ENCODE results near the gene PALM. TPM values are rescaled to one million over a fixed set of nuclear protein-coding genes. Genes with fewer than 3 reads are reported as not detected.

The PALM gene
- total and polyA plus RNA-seq, 9 of the 15 experiments (the other 6 are each of a cell fraction or from before 2014, with no cell fraction given), result 0.04 to 6.6 (median 1.7) TPM

DNA sequence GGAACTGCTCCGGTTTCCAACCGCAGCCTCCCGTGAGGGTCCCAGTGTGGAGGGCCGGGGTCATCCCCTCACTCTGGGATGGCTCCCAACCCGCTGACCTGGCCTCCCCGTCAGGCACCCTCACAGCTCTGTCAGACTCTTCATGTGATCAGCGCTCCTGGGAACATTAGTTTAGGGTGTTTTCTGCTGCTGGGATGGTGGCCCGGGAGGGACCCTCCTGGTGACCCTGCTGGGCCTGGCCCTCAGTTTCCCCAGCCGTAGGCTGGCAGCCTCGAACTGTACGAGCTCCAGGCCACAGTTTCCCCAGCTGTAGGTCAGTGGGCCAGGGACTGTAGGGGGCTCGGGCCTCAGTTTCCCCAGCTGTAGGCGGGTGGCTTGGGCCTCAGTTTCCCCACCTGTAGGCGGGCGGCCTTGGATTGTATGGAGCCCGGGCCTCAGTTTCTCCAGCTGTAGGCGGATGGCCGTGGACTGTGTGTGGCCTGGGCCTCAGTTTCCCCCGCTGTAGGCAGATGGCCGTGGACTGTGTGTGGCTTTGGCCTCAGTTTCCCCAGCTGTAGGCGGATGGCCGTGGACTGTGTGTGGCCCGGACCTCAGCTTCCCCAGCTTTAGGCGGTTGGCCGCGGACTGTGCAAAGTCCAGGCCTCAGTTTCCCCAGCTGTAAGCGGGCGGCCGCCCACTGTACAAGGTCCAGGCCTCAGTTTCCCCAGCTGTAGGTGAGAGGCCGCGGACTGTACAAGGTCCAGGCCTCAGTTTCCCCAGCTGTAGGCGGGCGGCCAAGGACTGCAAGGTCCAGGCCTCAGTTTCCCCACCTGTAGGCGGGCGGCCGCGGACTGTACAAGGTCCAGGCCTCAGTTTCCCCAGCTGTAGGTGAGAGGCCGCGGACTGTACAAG lies 87.2 kb downstream of the PALM start (continued):
- TF ChIP-seq, protein P1, sequence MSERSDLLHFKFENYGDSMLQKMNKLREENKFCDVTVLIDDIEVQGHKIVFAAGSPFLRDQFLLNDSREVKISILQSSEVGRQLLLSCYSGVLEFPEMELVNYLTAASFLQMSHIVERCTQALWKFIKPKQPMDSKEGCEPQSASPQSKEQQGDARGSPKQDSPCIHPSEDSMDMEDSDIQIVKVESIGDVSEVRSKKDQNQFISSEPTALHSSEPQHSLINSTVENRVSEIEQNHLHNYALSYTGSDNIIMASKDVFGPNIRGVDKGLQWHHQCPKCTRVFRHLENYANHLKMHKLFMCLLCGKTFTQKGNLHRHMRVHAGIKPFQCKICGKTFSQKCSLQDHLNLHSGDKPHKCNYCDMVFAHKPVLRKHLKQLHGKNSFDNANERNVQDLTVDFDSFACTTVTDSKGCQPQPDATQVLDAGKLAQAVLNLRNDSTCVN (CRISPR knock-in tag; IDR thresholded peaks at IDR 0.05), result no peak
- TF ChIP-seq CBFA2T3 (IDR thresholded peaks at IDR 0.05) (no peak), GTF2E2 (tag; IDR thresholded peaks at IDR 0.05) (0 out of 2 replicates have a peak, but pooled peaks have one; percentile 30), SRSF3 (IDR thresholded peaks at IDR 0.05; ENCODE audit: insufficient read depth, low read length) (no peak), XRCC4 (IDR thresholded peaks at IDR 0.05; ENCODE audit: extremely low read depth, insufficient read depth, insufficient read length) (no peak), OTX1 (CRISPR knock-in tag; IDR thresholded peaks at IDR 0.05) (no peak), NCOA1 (IDR thresholded peaks at IDR 0.05; ENCODE audit: low read depth) (no peak), MTA3 (IDR thresholded peaks at IDR 0.05; ENCODE audit: borderline replicate concordance) (no peak), TRIM28 (IDR thresholded peaks at IDR 0.05) (no peak), DEAF1 (CRISPR knock-in tag; IDR thresholded peaks at IDR 0.05) (no peak), HNRNPLL (IDR thresholded peaks at IDR 0.05; ENCODE audit: low read depth, low read length, poor library complexity, severe bottlenecking) (no peak)
- TF ChIP-seq, protein P2, sequence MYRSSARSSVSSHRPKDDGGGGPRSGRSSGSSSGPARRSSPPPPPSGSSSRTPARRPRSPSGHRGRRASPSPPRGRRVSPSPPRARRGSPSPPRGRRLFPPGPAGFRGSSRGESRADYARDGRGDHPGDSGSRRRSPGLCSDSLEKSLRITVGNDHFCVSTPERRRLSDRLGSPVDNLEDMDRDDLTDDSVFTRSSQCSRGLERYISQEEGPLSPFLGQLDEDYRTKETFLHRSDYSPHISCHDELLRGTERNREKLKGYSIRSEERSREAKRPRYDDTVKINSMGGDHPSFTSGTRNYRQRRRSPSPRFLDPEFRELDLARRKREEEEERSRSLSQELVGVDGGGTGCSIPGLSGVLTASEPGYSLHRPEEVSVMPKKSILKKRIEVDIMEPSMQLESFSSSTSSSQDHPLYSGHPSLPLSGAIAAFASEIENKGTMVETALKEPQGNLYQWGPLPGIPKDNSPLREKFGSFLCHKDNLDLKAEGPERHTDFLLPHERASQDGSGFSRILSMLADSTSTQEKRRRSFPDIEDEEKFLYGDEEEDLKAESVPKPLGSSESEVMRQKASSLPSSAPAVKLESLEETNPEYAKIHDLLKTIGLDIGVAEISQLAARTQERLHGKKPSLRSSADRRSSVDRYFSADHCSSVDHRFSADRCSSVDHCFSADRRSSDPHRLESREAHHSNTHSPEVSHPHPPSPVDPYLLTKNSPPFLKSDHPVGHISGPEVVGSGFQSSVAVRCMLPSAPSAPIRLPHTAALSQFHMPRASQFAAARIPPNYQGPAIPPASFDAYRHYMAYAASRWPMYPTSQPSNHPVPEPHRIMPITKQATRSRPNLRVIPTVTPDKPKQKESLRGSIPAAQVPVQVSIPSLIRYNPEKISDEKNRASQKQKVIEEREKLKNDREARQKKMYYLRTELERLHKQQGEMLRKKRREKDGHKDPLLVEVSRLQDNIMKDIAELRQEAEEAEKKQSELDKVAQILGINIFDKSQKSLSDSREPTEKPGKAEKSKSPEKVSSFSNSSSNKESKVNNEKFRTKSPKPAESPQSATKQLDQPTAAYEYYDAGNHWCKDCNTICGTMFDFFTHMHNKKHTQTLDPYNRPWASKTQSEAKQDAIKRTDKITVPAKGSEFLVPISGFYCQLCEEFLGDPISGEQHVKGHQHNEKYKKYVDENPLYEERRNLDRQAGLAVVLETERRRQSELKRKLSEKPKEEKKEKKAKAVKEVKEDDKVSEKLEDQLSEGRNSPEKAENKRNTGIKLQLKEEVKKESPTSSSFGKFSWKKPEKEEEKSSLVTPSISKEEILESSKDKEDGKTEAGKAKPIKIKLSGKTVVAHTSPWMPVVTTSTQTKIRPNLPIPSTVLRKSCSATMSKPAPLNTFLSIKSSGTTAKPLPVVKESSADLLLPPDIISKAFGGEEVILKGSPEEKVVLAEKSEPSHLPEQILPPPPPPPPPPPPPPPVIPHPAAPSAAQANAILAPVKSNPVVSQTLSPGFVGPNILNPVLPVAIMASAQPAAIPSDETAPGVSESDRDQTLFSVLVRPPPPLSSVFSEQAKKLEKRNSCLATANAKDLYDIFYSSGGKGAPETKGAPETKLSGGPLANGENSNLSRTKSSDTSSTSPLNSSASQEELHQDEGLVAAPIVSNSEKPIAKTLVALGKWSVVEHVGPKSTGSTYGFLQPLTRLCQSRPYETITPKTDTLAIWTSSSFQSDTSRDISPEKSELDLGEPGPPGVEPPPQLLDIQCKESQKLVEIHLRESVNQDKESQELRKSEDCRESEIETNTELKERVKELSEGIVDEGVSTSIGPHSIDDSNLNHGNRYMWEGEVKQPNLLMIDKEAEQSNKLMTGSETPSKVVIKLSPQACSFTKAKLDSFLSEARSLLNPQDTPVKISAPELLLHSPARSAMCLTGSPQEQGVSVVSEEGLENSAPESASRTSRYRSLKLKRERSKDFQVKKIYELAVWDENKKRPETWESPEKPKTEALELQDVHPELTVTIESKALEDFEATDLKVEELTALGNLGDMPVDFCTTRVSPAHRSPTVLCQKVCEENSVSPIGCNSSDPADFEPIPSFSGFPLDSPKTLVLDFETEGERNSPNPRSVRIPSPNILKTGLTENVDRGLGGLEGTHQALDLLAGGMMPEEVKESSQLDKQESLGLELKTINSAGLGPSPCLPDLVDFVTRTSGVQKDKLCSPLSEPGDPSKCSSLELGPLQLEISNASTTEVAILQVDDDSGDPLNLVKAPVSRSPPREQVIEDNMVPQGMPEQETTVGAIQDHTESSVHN (IDR thresholded peaks at IDR 0.05; ENCODE audit: borderline replicate concordance in 1 of 2, low read depth in 1 of 2), result no peak
- TF ChIP-seq, protein P3, sequence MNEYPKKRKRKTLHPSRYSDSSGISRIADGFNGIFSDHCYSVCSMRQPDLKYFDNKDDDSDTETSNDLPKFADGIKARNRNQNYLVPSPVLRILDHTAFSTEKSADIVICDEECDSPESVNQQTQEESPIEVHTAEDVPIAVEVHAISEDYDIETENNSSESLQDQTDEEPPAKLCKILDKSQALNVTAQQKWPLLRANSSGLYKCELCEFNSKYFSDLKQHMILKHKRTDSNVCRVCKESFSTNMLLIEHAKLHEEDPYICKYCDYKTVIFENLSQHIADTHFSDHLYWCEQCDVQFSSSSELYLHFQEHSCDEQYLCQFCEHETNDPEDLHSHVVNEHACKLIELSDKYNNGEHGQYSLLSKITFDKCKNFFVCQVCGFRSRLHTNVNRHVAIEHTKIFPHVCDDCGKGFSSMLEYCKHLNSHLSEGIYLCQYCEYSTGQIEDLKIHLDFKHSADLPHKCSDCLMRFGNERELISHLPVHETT (CRISPR knock-in tag; conservative IDR thresholded peaks at IDR 0.05 in 1 of 2, IDR thresholded peaks at IDR 0.05 in 1 of 2), result no peak

All from K562 (cell line).